ENCODE measurements around the gene SGCA.

The SGCA gene

GRCh38 chr17:50129353-50129727, 36.5 kb upstream of the SGCA start:
- DNase-seq (ENCODE audit: low read depth, low spot score) = no peak
- POLR2A ChIA-PET = interaction anchor here (1.4 kb wide), 1 partner anchor 23 kb away, joined by 5 read pairs; no protein-coding TSS in a partner anchor
- H3K4me3 ChIP-seq (ENCODE audit: low read depth, low read length) = peak overlapping the region; percentile 67
- CTCF ChIA-PET = interaction anchor here (0.7 to 1.7 kb wide), 5 partner anchors 10 to 167 kb away, joined by 3 to 7 read pairs (median 4); no protein-coding TSS in a partner anchor
- TF ChIP-seq, protein P1, sequence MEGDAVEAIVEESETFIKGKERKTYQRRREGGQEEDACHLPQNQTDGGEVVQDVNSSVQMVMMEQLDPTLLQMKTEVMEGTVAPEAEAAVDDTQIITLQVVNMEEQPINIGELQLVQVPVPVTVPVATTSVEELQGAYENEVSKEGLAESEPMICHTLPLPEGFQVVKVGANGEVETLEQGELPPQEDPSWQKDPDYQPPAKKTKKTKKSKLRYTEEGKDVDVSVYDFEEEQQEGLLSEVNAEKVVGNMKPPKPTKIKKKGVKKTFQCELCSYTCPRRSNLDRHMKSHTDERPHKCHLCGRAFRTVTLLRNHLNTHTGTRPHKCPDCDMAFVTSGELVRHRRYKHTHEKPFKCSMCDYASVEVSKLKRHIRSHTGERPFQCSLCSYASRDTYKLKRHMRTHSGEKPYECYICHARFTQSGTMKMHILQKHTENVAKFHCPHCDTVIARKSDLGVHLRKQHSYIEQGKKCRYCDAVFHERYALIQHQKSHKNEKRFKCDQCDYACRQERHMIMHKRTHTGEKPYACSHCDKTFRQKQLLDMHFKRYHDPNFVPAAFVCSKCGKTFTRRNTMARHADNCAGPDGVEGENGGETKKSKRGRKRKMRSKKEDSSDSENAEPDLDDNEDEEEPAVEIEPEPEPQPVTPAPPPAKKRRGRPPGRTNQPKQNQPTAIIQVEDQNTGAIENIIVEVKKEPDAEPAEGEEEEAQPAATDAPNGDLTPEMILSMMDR (IDR thresholded peaks at IDR 0.05; ENCODE audit: insufficient read depth, low read length, missing control alignments) = no peak

- DNase-seq (ENCODE audit: low read depth, low spot score) = no peak
- ChIA-PET POLR2A (interaction anchor here (1.4 kb wide), 1 partner anchor 22 kb away, joined by 5 read pairs; no protein-coding TSS in a partner anchor), CTCF (interaction anchor here (0.7 to 2.4 kb wide), 8 partner anchors 9 to 166 kb away, joined by 3 to 26 read pairs (median 4); no protein-coding TSS in a partner anchor)
- TF ChIP-seq, protein P1 (IDR thresholded peaks at IDR 0.05; ENCODE audit: insufficient read depth, low read length, missing control alignments) = no peak
- H3K4me3 ChIP-seq (ENCODE audit: low read depth, low read length) = peak within 1 kb of the TSS; percentile 67
Observed at GRCh38 chr17:50129728-50130558, 35.9 kb upstream of the SGCA start, which contains the start of gene SAMD14. TSS of gene SAMD14 (minus strand) at chr17:50130160. CDS start at chr17:50124959, 5,201 bp downstream.

DNA sequence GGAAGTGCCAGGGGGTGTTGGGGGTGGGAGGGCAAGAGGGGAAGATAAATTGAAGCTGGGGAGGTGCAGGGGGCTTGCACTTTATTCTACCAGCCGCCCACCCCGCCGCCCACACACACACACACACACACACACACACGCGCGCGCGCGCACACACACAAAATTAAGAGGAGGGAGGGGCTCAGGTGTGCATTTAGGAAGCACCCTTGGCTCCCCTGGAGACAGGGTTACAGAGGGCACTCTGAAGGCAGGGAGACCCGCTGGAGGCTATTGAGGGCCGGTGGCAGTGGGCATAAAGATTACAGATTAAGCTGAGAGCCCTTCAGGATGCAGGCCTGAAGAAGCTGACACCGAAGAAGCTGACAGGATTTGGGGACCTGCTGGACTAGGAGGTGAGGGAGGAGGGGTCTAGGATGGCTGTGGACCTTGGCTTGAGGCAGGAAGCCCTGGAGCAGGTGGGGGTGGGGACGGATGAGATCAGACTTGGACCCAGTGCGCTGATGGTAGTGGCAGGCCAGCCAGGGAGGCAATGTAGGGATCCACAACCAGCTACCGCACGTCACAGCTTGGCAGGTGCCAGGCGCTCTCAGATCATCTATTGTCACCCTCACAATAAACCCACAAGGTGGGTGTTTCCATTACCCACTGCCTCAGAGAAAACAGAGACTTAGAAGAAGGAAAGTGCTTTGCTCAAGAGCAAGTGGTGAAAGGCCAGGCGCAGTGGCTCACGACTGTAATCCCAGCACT, 35.1 kb upstream of the SGCA start:
- peak overlapping the region; percentile 67 for H3K4me3 ChIP-seq (ENCODE audit: low read depth, low read length)
- no peak for DNase-seq (ENCODE audit: low read depth, low spot score)
- ChIA-PET CTCF (interaction anchor here (0.9 to 2.4 kb wide), 7 partner anchors 9 to 165 kb away, joined by 3 to 26 read pairs (median 7); no protein-coding TSS in a partner anchor), POLR2A (no interaction called here)
- TF ChIP-seq, protein P1 (IDR thresholded peaks at IDR 0.05; ENCODE audit: insufficient read depth, low read length, missing control alignments) = no peak

DNA sequence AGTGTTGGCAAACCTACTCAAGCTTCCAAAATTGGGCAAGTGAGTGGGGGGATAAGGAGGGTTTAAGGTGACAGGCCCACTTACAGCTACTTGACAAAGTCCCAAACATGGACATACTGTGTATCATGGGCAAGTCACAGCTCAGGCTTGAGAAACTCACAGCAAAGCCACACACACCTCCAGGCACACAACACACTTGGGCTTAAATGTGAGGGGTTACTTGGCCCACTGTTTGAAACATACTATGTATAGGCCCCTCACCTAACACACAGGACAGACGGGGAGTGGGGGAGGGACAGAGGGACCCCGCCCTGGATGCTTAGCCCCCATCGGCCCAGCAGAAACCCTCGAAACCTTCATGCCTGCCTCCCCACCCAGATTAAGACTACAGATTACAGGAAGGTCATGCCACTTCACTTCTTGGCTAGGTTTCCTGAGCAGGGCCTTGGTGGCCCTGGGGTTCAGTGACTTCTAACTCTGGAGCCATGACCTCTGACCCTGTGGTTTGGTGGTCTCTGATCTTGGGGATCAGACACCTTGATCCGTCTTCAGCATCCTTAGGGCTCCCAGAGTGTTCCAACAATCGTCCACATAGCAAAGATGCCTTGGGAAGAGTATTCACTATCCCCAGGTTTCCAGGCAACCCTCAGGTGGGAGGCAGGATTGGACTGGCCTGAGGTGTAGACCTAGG, 33.6 kb upstream of the SGCA start:
- POLR2A ChIA-PET = interaction anchor here (0.9 kb wide), 1 partner anchor 14 kb away, joined by 3 read pairs; no protein-coding TSS in a partner anchor
- DNase-seq (ENCODE audit: low read depth, low spot score) = no peak
- H3K4me3 ChIP-seq (ENCODE audit: low read depth, low read length) = no peak overlapping the region
- CTCF ChIA-PET = interaction anchor here (1.0 to 10.1 kb wide), 9 partner anchors 8 to 161 kb away, joined by 3 to 147 read pairs (median 8); no protein-coding TSS in a partner anchor
- TF ChIP-seq, protein P1 (IDR thresholded peaks at IDR 0.05; ENCODE audit: insufficient read depth, low read length, missing control alignments) = no peak

DNA sequence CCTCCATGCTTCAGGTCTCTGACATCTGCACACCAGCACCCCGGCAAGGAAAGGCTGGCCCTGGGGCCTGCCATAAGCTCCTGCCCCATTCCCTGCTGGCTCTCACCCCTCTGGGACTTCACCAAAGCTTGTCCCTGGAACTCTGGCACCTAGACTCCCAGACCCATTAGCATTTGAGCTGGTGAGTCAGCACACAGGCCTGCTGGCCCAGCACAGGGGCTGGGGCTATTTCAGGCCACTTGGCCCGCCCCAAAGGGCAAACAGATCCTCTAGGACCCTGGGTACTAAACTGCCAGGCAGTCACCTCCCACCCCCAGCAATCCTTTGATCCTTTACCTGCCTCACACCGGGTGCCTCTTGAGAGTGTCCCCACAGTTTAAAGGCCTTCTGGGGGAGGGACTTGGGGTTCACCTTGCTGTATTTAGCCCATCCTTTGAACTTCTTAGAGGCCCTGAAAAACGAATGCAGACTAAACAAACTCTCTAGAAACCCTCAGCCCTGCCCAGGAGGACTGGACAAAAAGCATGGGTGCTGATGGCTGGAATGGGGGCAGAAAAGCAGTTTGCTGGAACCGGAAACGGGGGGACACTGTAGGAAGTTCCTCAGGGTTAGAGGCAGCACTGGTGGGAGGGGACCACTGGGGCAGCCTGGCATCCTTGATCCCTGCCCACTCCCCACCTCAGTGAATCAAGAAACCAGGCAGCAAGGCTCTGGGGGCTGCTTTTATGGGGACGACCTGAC, 32.6 kb upstream of the SGCA start:
- TF ChIP-seq, protein P1 (IDR thresholded peaks at IDR 0.05; ENCODE audit: insufficient read depth, low read length, missing control alignments) = no peak
- DNase-seq (ENCODE audit: low read depth, low spot score) = no peak
- no peak overlapping the region for H3K4me3 ChIP-seq (ENCODE audit: low read depth, low read length)
- POLR2A ChIA-PET = interaction anchor here (0.7 to 0.9 kb wide), 2 partner anchors 13 to 68 kb away, joined by 3 read pairs; partner anchors contain the start of gene COL1A1
- CTCF ChIA-PET = interaction anchor here (1.3 to 10.1 kb wide), 5 partner anchors 12 to 160 kb away, joined by 4 to 147 read pairs (median 6); no protein-coding TSS in a partner anchor

Data from AG04449 (cell line).